AG20443 (cell line): ENCODE results near the gene FILIP1L.
A peak's percentile ranks its signal among the peaks of the same experiment; 100 is the strongest.

Experiments used
- DNase-seq: peaks from one replicate; pipeline ENCODE4 v3.0.0; 2012; ENCODE audit warnings: low spot score, mixed read lengths

FILIP1L gene

GRCh38 chr3:99885851-99886250 lies 228.4 kb downstream of the FILIP1L start:
- DNase-seq: no peak

GRCh38 chr3:99885085-99885484 lies 229.2 kb downstream of the FILIP1L start:
- no peak for DNase-seq

DNA sequence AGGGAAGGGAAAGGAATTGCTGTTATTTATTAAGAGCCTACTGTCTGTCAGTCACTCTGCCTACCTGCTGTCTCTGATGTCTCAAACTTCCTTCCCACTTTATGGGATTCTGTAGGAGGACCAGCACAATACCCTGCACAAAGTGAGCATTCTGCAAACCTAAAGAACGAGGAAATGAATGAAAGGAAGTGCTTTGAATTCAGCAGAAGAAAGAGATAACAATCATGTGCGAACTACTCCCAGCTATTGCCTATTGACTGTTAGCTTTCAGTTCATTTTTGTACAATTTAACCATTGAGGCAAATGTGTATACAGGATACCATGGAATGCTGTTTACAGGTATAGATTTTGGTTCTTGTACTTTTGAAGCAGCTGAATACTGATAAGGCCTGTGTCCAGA lies 229.8 kb downstream of the FILIP1L start:
- no peak for DNase-seq

DNA sequence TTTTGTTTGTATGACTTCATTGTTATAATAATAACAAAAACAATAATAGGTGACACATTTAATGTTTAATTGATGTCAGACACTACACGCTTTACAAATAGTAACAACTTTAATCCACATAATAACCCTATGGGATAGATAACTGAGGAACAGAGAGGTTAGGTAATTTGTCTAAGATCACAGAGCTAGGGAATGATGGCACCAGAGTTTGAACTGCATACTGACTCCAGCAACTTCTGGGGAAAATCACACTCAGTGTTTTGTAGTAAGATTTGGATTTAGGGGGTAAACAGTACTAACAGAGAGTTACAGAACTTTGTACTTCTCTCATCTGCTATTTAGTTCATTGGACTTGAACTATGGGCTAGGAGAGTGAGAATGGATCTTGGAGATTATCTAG lies 230.6 kb downstream of the FILIP1L start:
- no peak for DNase-seq

- no peak for DNase-seq
Observed at GRCh38 chr3:99883138-99883461, 231.2 kb downstream of the FILIP1L start.

- DNase-seq: no peak
Observed at GRCh38 chr3:99882436-99883137, 231.7 kb downstream of the FILIP1L start.

DNA sequence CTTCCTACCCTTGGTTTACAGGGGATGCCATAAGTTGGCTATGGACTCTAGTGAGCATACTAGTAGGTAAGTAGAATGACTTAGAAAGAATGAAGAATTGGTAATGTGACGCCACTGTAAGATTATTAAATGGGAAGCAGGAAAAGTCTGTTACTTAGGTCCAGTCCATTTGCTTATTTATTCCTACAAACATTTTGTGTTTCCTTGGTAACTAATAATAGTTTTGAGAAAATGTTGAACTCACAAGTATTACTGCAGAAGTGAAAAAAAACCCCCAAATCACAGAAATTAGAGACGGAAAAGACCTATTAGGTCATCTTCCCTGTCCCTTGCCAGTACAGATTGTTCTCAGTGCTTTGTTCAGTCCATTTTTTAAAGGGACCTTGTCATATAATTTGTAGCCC lies 233.2 kb downstream of the FILIP1L start:
- no peak for DNase-seq

DNA sequence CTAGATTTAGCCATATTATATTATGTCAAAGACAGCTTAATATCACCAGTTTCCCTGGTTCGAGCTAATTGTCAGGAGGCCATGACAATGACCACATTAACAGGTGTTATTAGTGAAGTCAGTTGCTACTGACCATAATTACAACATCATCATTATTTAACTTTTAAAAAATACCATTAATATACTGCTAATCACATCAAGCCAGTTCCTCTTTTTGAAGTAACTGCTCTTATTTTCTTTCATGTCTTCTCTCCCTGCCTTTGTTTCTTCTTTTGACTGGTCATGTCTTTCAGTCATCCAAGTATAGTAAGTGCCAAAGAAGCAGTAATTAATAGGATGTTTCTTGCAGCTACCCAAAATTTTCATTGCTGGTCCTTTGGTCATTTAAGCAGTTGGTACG lies 235.0 kb downstream of the FILIP1L start:
- no peak for DNase-seq

- DNase-seq: peak; percentile 71
Observed at GRCh38 chr3:99878005-99878404, 236.3 kb downstream of the FILIP1L start.

- no peak for DNase-seq
Observed at GRCh38 chr3:99877031-99877579, 237.2 kb downstream of the FILIP1L start.

- peak; percentile 88 for DNase-seq
Observed at GRCh38 chr3:99875929-99876841, 238.1 kb downstream of the FILIP1L start.

DNA sequence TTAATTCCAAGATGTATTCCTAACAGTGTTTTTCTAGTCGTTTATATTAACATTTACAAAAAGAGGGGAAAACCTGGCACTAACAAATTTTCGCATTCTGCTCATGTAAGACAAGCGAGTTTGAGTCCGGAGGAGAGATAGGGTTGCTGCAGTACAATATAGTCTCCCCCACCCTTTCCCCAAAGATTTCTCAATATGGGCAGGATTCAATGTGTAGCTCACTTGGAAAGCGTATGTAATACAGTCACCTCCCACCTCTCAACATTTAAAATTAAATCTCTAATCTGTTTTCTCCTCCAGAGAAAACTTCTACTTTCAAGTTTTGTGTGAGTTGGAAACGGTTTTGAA lies 238.7 kb downstream of the FILIP1L start:
- DNase-seq: peak; percentile 30

DNA sequence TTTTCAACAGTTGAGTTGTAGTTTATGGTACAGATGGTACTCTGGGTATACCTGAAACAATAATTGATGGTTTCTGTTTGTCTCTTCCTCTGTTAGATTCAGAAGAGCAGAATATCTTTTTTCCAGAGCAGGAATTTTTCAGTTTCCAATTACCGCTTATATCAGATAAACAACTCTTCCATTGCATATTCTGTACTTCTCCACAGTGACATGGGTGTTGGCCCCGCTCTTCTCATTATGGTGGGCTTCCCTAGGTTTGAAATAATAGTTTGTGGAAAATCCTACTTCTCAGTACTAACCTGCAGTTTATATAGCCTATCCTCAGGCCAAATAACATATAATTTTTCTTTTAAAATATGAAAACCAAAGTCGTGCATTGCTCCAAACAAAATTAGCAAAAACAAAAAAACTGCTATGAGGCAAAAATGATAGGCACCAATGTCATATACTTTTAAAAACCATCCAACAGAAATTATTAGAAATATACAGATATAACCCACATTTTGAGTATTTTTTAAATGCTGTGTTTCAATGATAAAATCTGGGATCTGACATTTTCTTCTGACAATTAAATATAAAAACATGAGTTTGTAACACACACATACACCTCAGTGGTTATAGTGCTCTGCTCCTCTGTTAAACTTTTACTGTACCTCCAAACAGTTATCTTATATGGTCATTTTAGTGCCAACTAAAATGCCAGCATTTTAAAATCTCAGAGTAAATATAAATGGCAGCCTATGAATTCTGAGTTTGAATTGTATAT lies 239.9 kb downstream of the FILIP1L start:
- no peak for DNase-seq

GRCh38 chr3:99873269-99874102 lies 240.8 kb downstream of the FILIP1L start:
- DNase-seq: no peak

DNA sequence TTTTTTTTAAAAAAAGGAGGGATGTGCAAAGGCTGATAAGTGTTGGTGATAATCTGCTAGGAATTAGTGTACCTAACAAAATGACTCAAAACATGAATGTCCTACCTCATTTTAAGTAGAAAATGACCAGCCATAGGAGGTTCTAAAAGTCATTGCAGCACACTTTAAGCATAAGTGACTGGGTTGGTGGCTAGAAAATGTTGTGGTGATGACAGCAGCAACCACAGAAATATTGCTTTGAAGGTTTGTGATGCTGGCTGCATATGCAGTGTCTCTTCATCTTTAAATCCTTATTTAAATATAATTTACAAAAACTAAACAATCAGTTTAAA lies 241.4 kb downstream of the FILIP1L start:
- DNase-seq: no peak

- DNase-seq: no peak
Observed at GRCh38 chr3:99871231-99872045, 242.9 kb downstream of the FILIP1L start.

- no peak for DNase-seq
Observed at GRCh38 chr3:99870712-99871111, 243.6 kb downstream of the FILIP1L start.

GRCh38 chr3:99869621-99870020 lies 244.7 kb downstream of the FILIP1L start:
- DNase-seq: no peak

DNA sequence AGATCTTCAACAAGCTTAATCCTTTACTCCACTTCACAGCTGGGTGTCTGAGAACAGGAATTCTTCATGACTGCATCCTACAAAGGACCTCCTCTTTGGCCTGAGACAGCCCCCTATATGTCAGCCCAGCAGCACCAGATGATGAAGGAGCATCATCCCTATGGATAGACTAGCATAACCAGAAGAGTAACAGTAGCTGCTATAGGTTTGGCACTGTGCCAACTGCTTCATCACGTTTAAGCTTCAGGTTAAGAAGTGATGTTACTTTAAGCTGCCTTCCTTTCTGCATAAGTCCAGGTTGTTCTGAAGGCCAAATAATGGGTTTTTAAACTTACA lies 246.0 kb downstream of the FILIP1L start:
- no peak for DNase-seq

GRCh38 chr3:99867594-99868310 lies 246.5 kb downstream of the FILIP1L start:
- no peak for DNase-seq
